ENCODE results near the gene MBOAT1.

The MBOAT1 gene

DNA sequence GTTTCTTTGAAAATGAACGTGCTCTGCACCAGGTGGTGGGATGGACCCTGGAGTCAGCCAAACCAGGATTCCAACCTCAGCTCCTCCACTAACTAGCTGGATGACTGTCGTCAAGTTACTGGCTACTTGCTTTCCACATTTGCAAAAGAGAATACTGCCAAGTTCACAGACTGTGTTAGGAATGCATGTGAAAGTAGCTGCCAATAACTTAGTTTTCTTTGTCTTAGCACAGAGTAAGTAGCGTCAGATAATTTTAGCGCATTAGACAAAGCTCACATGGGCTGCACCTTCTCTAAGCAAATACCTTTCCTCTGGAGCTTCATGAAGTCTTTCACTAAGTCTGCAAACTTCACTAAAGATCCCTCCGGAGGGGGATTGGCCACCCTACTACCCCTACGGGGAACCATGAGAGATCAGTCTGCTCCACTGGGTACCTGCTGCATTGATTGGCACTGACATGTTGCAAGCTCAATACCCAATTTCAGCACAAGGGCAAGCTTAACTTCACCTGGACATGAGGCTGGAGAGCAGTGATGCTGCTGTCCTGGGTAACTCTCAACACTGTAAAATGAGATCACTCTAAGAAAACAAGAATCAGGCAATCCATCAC is 113.9 kb downstream of the MBOAT1 start:
- H3K27ac ChIP-seq (ENCODE audit: low read depth, low read length): no peak overlapping the region
- no peak overlapping the region for H3K4me3 ChIP-seq (ENCODE audit: low read depth, low read length)
- H3K79me2 ChIP-seq (ENCODE audit: control insufficient read depth, insufficient read depth, low read length, unreplicated experiment): no peaks in the 10 kb centered on the region
- no peak overlapping the region for H2AFZ ChIP-seq (ENCODE audit: low read length, unreplicated experiment)
- H3K27me3 ChIP-seq (ENCODE audit: insufficient read depth, low read length): no peaks in the 10 kb centered on the region
- H3K36me3 ChIP-seq (ENCODE audit: insufficient read depth, low read length): no peaks in the 10 kb centered on the region
- H3K4me1 ChIP-seq (ENCODE audit: control insufficient read depth, insufficient read depth, low read length, unreplicated experiment): no peaks in the 10 kb centered on the region

DNA sequence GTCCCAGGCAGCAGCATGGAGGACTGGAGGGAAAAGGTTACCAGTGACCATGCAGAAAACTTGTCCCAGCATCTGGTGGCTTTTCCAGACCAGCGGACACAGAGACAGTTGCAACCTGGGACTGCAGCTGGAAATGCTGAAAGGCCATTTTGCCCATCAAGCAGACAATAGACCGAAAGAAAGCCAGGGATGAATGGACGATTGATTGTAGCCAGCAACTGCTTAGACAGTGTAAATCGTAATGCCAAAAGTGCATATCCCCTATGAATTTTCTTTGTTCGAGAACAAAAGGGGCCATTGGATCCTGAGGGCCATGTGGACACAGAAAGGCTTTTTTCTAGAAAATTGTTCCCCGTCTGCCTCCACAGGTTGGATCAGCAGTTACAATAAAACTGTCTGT is 115.7 kb downstream of the MBOAT1 start:
- H3K36me3 ChIP-seq (ENCODE audit: insufficient read depth, low read length): no peaks in the 10 kb centered on the region
- no peak overlapping the region for H3K27ac ChIP-seq (ENCODE audit: low read depth, low read length)
- no peak overlapping the region for H2AFZ ChIP-seq (ENCODE audit: low read length, unreplicated experiment)
- H3K79me2 ChIP-seq (ENCODE audit: control insufficient read depth, insufficient read depth, low read length, unreplicated experiment): no peaks in the 10 kb centered on the region
- H3K4me3 ChIP-seq (ENCODE audit: low read depth, low read length): no peak overlapping the region
- no peaks in the 10 kb centered on the region for H3K4me1 ChIP-seq (ENCODE audit: control insufficient read depth, insufficient read depth, low read length, unreplicated experiment)
- no peaks in the 10 kb centered on the region for H3K27me3 ChIP-seq (ENCODE audit: insufficient read depth, low read length)

DNA sequence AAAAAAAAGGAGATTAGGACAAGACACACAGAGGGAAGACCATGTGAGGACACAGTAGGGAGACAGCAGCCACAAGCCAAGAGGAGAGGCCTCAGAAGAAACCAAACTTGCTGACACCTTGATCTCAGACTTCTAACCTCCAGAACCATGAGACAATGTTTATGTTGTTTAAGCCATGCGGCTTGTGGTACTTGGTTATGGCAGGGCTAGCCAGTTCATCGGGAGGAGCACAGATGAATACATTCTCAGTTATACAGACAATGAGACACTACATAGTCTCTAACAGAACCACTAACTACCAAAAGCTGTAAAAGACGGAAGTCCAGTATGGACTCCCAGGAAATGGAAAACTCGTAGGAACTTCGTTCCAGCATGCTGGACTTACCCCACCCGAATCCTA is 116.8 kb downstream of the MBOAT1 start:
- H3K27me3 ChIP-seq (ENCODE audit: insufficient read depth, low read length): no peaks in the 10 kb centered on the region

DNA sequence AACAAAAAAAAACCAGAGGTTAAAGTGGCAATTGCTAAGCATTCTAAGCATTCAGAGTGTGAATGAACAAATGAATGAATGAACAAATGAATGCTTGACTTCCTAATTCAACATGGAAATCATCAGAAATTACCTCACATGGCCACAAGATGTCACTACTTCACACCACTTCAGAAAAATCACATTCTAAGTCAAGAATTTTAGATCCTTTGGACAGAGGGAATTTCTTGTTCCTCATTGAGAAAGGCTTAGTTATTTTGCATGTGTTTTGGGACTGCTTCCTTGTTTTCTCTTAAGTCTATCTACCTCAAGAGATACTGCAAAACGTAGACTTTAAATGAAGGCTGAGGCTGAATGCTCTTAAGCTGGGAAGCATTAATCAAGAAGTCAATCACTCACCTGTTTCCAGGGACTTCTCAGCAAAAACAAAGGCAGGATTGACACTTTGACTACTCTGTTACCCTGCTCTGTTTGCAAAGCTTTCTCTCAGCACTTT is 120.2 kb downstream of the MBOAT1 start:
- H3K4me3 ChIP-seq (ENCODE audit: low read depth, low read length): no peak overlapping the region
- no peaks in the 10 kb centered on the region for H3K79me2 ChIP-seq (ENCODE audit: control insufficient read depth, insufficient read depth, low read length, unreplicated experiment)
- H3K27me3 ChIP-seq (ENCODE audit: insufficient read depth, low read length): no peaks in the 10 kb centered on the region
- no peaks in the 10 kb centered on the region for H3K4me1 ChIP-seq (ENCODE audit: control insufficient read depth, insufficient read depth, low read length, unreplicated experiment)
- H3K27ac ChIP-seq (ENCODE audit: low read depth, low read length): no peak overlapping the region
- H3K36me3 ChIP-seq (ENCODE audit: insufficient read depth, low read length): no peaks in the 10 kb centered on the region
- no peak overlapping the region for H2AFZ ChIP-seq (ENCODE audit: low read length, unreplicated experiment)

More for the DNA sequence above, 116.8 kb downstream of the MBOAT1 start:
- no peak overlapping the region for H3K4me3 ChIP-seq (ENCODE audit: low read depth, low read length)
- no peaks in the 10 kb centered on the region for H3K4me1 ChIP-seq (ENCODE audit: control insufficient read depth, insufficient read depth, low read length, unreplicated experiment)
- H3K27ac ChIP-seq (ENCODE audit: low read depth, low read length): no peak overlapping the region
- no peak overlapping the region for H2AFZ ChIP-seq (ENCODE audit: low read length, unreplicated experiment)
- no peaks in the 10 kb centered on the region for H3K79me2 ChIP-seq (ENCODE audit: control insufficient read depth, insufficient read depth, low read length, unreplicated experiment)
- H3K36me3 ChIP-seq (ENCODE audit: insufficient read depth, low read length): no peaks in the 10 kb centered on the region

DNA sequence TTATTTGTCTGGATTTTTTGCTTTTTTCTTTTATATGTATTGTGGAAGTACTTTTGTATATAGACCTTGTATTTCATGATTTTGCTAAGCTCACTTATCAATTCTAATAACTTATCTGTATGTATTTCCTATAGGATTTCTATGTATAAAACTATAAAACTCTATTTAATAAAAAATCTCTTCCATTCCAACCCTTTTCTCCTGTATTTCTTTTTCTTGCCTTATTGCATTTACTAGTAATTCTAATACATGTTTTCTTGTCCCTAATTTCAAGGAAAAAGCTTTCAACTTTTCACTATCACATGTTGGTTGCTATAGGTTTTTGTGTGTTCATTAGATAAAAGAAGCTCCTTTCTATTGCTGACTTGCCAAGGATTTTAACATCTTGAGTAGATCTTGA is 125.3 kb downstream of the MBOAT1 start:
- Histone ChIP-seq H3K4me1 (ENCODE audit: control insufficient read depth, insufficient read depth, low read length, unreplicated experiment) (no peaks in the 10 kb centered on the region), H3K27ac (ENCODE audit: low read depth, low read length) (no peak overlapping the region)

DNA sequence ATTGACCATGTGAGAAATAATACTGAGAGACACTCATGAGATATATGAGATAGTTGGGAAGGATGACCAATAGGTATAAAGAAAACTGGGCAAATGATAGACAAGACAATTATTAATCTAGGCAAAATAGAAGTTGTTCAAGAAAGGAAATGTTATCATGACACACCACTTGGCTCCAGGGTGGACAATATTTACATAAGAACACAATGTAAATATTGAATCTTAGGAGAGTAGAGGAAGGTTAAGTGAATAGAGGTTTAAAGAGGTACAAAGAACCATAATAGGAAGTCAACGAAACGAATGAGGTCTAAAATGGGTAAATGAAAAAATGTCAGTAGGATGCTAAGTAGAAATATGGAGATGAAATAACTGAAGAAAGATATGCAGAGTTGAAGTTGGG is 126.5 kb downstream of the MBOAT1 start:
- H3K27me3 ChIP-seq (ENCODE audit: insufficient read depth, low read length): peaks cover 17% of the 10 kb centered on the region

More for the DNA sequence above, 125.3 kb downstream of the MBOAT1 start:
- Histone ChIP-seq H3K79me2 (ENCODE audit: control insufficient read depth, insufficient read depth, low read length, unreplicated experiment) (no peaks in the 10 kb centered on the region), H3K36me3 (ENCODE audit: insufficient read depth, low read length) (no peaks in the 10 kb centered on the region), H2AFZ (ENCODE audit: low read length, unreplicated experiment) (no peak overlapping the region), H3K27me3 (ENCODE audit: insufficient read depth, low read length) (peaks cover 17% of the 10 kb centered on the region), H3K4me3 (ENCODE audit: low read depth, low read length) (no peak overlapping the region)

DNA sequence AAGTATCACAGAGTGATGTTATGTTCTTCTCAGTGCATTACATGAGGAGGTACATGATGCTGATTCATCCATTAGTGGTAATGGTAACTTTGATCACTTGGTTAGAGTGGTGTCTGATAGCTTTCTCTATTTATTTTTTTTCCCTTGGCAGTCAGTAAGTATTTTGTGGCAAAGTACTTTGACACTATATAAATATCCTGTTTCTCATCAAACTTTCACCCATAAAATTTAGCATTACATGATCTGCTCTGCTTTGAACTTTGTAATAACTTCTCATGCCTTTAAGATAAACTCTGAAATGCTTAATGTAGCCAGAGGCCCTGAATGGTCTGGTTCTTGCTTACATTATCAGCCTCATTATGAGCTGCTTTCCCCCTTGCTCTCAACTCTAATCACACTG is 127.9 kb downstream of the MBOAT1 start:
- H3K79me2 ChIP-seq (ENCODE audit: control insufficient read depth, insufficient read depth, low read length, unreplicated experiment): no peaks in the 10 kb centered on the region
- no peak overlapping the region for H3K27ac ChIP-seq (ENCODE audit: low read depth, low read length)
- no peak overlapping the region for H3K4me3 ChIP-seq (ENCODE audit: low read depth, low read length)
- peaks cover 17% of the 10 kb centered on the region for H3K27me3 ChIP-seq (ENCODE audit: insufficient read depth, low read length)
- no peaks in the 10 kb centered on the region for H3K4me1 ChIP-seq (ENCODE audit: control insufficient read depth, insufficient read depth, low read length, unreplicated experiment)
- H2AFZ ChIP-seq (ENCODE audit: low read length, unreplicated experiment): no peak overlapping the region
- H3K36me3 ChIP-seq (ENCODE audit: insufficient read depth, low read length): no peaks in the 10 kb centered on the region

More for the DNA sequence above, 126.5 kb downstream of the MBOAT1 start:
- no peaks in the 10 kb centered on the region for H3K4me1 ChIP-seq (ENCODE audit: control insufficient read depth, insufficient read depth, low read length, unreplicated experiment)
- H2AFZ ChIP-seq (ENCODE audit: low read length, unreplicated experiment): no peak overlapping the region
- H3K36me3 ChIP-seq (ENCODE audit: insufficient read depth, low read length): no peaks in the 10 kb centered on the region
- H3K4me3 ChIP-seq (ENCODE audit: low read depth, low read length): no peak overlapping the region
- H3K79me2 ChIP-seq (ENCODE audit: control insufficient read depth, insufficient read depth, low read length, unreplicated experiment): no peaks in the 10 kb centered on the region
- no peak overlapping the region for H3K27ac ChIP-seq (ENCODE audit: low read depth, low read length)

DNA sequence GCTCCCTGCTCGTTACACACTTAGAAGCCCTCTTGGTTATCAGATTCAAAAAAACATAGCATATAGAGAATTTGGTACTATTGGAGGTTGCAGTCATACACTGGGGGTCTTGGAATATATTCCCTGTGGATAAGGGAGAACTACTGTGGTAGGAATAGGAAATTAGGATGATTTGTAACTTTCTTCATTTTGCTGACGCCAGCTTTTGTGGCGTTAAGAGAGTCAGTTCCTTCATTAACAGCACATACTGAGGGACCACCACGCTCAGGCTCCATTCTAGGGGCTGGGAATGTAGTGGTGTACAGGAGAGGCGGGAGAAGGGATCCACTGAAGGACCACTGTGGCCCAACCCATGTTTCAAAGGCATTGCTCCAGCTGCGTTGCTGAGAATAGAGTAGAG is 140.3 kb downstream of the MBOAT1 start:
- no peak overlapping the region for H2AFZ ChIP-seq (ENCODE audit: low read length, unreplicated experiment)
- H3K4me1 ChIP-seq (ENCODE audit: control insufficient read depth, insufficient read depth, low read length, unreplicated experiment): no peaks in the 10 kb centered on the region
- H3K27me3 ChIP-seq (ENCODE audit: insufficient read depth, low read length): peaks cover 34% of the 10 kb centered on the region; the same call in 1 of the 2 replicates
- H3K79me2 ChIP-seq (ENCODE audit: control insufficient read depth, insufficient read depth, low read length, unreplicated experiment): no peaks in the 10 kb centered on the region
- H3K36me3 ChIP-seq (ENCODE audit: insufficient read depth, low read length): no peaks in the 10 kb centered on the region
- H3K4me3 ChIP-seq (ENCODE audit: low read depth, low read length): no peak overlapping the region
- no peak overlapping the region for H3K27ac ChIP-seq (ENCODE audit: low read depth, low read length)

DNA sequence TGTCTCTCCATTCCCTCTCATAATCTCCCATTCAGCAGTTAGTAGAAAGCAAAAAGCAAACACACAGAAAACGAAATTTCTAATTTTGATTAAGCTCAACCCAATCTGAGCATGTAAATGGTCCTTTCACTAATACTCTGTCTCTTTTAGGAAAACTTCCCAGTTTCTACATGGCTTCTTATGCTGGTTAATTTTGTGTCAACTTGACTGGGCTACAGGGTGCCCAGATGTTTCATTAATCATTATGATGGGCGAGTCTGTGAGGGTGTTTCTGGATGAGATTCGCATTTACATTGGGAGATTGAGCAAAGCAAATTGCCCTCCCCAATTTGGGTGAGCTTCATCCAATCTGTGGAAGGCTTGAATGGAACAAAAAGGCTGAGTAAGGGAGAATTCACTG is 142.2 kb downstream of the MBOAT1 start:
- H3K27me3 ChIP-seq (ENCODE audit: insufficient read depth, low read length): peaks cover 47% of the 10 kb centered on the region; the same call in 1 of the 2 replicates
- no peak overlapping the region for H3K27ac ChIP-seq (ENCODE audit: low read depth, low read length)
- no peak overlapping the region for H2AFZ ChIP-seq (ENCODE audit: low read length, unreplicated experiment)
- H3K4me3 ChIP-seq (ENCODE audit: low read depth, low read length): no peak overlapping the region
- no peaks in the 10 kb centered on the region for H3K36me3 ChIP-seq (ENCODE audit: insufficient read depth, low read length)
- no peaks in the 10 kb centered on the region for H3K79me2 ChIP-seq (ENCODE audit: control insufficient read depth, insufficient read depth, low read length, unreplicated experiment)
- H3K4me1 ChIP-seq (ENCODE audit: control insufficient read depth, insufficient read depth, low read length, unreplicated experiment): no peaks in the 10 kb centered on the region

DNA sequence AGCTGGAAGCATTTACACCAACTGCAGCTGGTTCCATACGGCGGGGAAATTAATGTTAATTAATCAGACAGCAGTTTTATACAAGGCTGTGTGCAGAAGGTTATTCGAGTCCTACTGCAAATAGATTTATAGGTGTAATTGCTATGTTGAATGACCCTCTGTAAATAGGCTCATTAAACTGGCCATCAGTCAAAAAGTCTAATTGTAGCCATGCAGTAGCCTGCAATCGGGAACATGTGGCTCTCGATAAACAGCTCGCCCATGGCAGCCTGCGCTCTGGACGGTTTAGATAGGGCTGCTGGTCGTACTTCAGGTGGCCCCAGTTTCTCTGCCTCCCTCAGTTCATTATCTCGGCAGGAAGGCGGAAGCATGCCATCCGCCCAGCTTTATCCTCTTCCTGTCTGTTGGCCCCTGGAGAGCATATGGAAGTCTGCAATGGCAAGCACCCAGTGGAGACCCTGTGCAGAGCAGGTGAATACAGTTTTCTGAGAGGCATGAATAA is 143.2 kb downstream of the MBOAT1 start:
- Histone ChIP-seq H3K4me1 (ENCODE audit: control insufficient read depth, insufficient read depth, low read length, unreplicated experiment) (no peaks in the 10 kb centered on the region), H3K4me3 (ENCODE audit: low read depth, low read length) (no peak overlapping the region), H3K36me3 (ENCODE audit: insufficient read depth, low read length) (no peaks in the 10 kb centered on the region), H3K27ac (ENCODE audit: low read depth, low read length) (no peak overlapping the region), H3K79me2 (ENCODE audit: control insufficient read depth, insufficient read depth, low read length, unreplicated experiment) (no peaks in the 10 kb centered on the region), H3K27me3 (ENCODE audit: insufficient read depth, low read length) (peaks cover 48% of the 10 kb centered on the region; the same call in 1 of the 2 replicates), H2AFZ (ENCODE audit: low read length, unreplicated experiment) (no peak overlapping the region)

DNA sequence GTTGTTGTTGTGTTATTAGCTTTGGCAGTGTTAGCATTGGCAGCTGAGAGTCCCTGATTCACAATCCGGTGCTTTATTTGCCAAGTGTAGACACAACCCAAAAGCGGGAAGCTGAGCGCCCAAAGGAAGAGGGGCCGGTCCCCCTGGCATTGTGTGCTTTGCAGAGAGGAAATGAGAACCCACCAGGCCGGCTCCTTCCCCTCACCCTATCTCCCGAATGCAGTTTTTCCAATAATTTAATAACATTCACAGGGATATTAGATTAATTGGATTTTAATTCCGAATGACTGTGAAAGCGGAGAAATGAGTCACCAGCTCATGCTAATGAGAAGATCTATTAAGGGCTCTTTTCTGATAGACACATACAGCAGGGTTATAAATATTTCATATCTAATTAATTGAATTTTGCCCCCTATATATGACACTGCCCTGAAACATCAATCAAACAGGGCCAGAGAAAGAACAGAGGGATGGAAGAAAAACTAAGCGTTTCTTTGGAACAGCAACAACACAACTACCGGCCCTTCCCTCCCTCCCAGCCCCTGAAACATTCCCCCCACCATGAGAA is 143.8 kb downstream of the MBOAT1 start:
- Histone ChIP-seq H3K27me3 (ENCODE audit: insufficient read depth, low read length) (peaks cover 50% of the 10 kb centered on the region), H3K27ac (ENCODE audit: low read depth, low read length) (no peak overlapping the region)

More for the DNA sequence above, 143.8 kb downstream of the MBOAT1 start:
- no peak overlapping the region for H3K4me3 ChIP-seq (ENCODE audit: low read depth, low read length)
- no peak overlapping the region for H2AFZ ChIP-seq (ENCODE audit: low read length, unreplicated experiment)
- no peaks in the 10 kb centered on the region for H3K36me3 ChIP-seq (ENCODE audit: insufficient read depth, low read length)
- no peaks in the 10 kb centered on the region for H3K79me2 ChIP-seq (ENCODE audit: control insufficient read depth, insufficient read depth, low read length, unreplicated experiment)
- no peaks in the 10 kb centered on the region for H3K4me1 ChIP-seq (ENCODE audit: control insufficient read depth, insufficient read depth, low read length, unreplicated experiment)
